HepG2 (cell line): ENCODE results near the gene CUL2. TPM values are rescaled to one million over a fixed set of nuclear protein-coding genes. Genes with fewer than 3 reads are reported as not detected.

Experiments used
- ATAC-seq: fragments of 200-7000 bp; cut with Tn5 transposase; 3 replicates; pipeline ENCODE4 v1.9.1; 2020; ENCODE audit warnings: mild to moderate bottlenecking, moderate library complexity
- BruUV-seq: library from RNA; stranded (reverse); fragments of 400-500 nt; replicated peaks from 2 replicates; lab custom pipeline; 2021; lab: Mats Ljungman, UMichigan
- CTCF ChIA-PET: fragments of 300-600 bp; formaldehyde crosslinking; extraction: SDS; loops from one replicate; lab custom pipeline; 2021; ENCODE audit warnings: low total read pairs, inconsistent platforms, low intra/inter-chr PET ratio; lab: Yijun Ruan, JAX
- POLR2A ChIA-PET: fragments of 350-600 bp; sonication (Branson Sonifier 250); formaldehyde crosslinking; loops from one replicate; lab custom pipeline; 2020; ENCODE audit warnings: antibody characterized with exemption, inconsistent platforms; lab: Yijun Ruan, JAX
- DNase-seq: peaks from one replicate; pipeline ENCODE4 v3.0.0-alpha.2; 2015; ENCODE audit warnings: low spot score
- FAIRE-seq: peaks from 3 replicates; lab custom pipeline; 2011; peaks lifted over from hg19 to GRCh38; lab: Jason Lieb, UNC
- H2AFZ ChIP-seq: one replicate; pipeline ENCODE4 v1.6.1; 2011; ENCODE audit warnings: low read length, inconsistent platforms
- H3K27ac ChIP-seq: fragments of 300-600 bp; 3 replicates; pipeline ENCODE4 v1.8.0; 2011; ENCODE audit warnings: mixed run types, mild to moderate bottlenecking, mixed read lengths, low read length, inconsistent platforms; ENCODE audit not compliant: insufficient read depth; ENCODE audit errors: extremely low read length
- H3K27me3 ChIP-seq, 2 experiments: fragments of 200-600 bp in 1 of 2; 2 replicates in 1 of 2; 3 replicates in 1 of 2; pipeline versions ENCODE4 v1.6.0 to v1.8.0; 2011; ENCODE audit warnings: low read length in 2 of 2, mild to moderate bottlenecking in 2 of 2, moderate library complexity in 2 of 2, inconsistent platforms in 1 of 2; ENCODE audit not compliant: insufficient read depth in 2 of 2, control insufficient read depth in 1 of 2
- H3K36me3 ChIP-seq, 2 experiments: fragments of 200-600 bp in 1 of 2; replicated peaks in 1 of 2; 2 replicates in 1 of 2; 3 replicates in 1 of 2; pipeline versions ENCODE4 v1.5.1 to v1.8.0; 2011; ENCODE audit warnings: low read length in 2 of 2, inconsistent platforms in 1 of 2; ENCODE audit not compliant: insufficient read depth in 2 of 2, control insufficient read depth in 1 of 2
- H3K4me1 ChIP-seq: 2 replicates; pipeline ENCODE4 v1.5.1; 2012; ENCODE audit warnings: low read length, inconsistent platforms; ENCODE audit not compliant: insufficient read depth
- H3K4me2 ChIP-seq: 2 replicates; pipeline ENCODE4 v1.6.0; 2011; ENCODE audit warnings: low read depth, low read length, inconsistent platforms
- H3K4me3 ChIP-seq, 3 experiments: fragments of 200-600 bp in 1 of 3; sonication (generic), shearing (Covaris generic) in 1 of 3; replicated peaks in 1 of 3; 2 replicates each; pipeline ENCODE4 v1.5.1; 2011 to 2016; ENCODE audit warnings: low read length in 3 of 3, inconsistent platforms in 2 of 3, low read depth in 2 of 3, mild to moderate bottlenecking in 2 of 3, control low read depth in 1 of 3, mixed read lengths in 1 of 3; ENCODE audit not compliant: insufficient read depth in 1 of 3
- H3K79me2 ChIP-seq: one replicate; pipeline ENCODE4 v1.6.1; 2011; ENCODE audit warnings: low read length, inconsistent platforms; ENCODE audit not compliant: insufficient read depth
- H3K9ac ChIP-seq: 2 replicates; pipeline ENCODE4 v1.6.0; 2011; ENCODE audit warnings: mild to moderate bottlenecking, low read depth, low read length, inconsistent platforms; ENCODE audit not compliant: insufficient read depth
- H3K9me3 ChIP-seq: 2 replicates; pipeline ENCODE4 v1.5.1; 2012; ENCODE audit warnings: mild to moderate bottlenecking, low read length
- H4K20me1 ChIP-seq: 2 replicates; pipeline ENCODE4 v1.6.0; 2011; ENCODE audit warnings: inconsistent platforms, mild to moderate bottlenecking, low read length, moderate library complexity; ENCODE audit not compliant: insufficient read depth
- ATF3 ChIP-seq: sonication (generic); formaldehyde crosslinking; IDR thresholded peaks from 2 replicates; pipeline ENCODE4 v1.4.0; 2020; ENCODE audit warnings: missing genetic modification reagents
- HOMEZ ChIP-seq: IDR thresholded peaks from 2 replicates; pipeline ENCODE4 v1.6.1; 2016; ENCODE audit warnings: low read depth
- ZHX2 ChIP-seq, 2 experiments: sonication (generic) in 1 of 2; formaldehyde crosslinking in 1 of 2; IDR thresholded peaks; 2 replicates each; pipeline versions ENCODE4 v1.6.1 to v1.9.0; 2014 to 2022; ENCODE audit warnings: antibody characterized with exemption in 1 of 2, borderline replicate concordance in 1 of 2, inconsistent platforms in 1 of 2, low read depth in 1 of 2, missing genetic modification reagents in 1 of 2
- ZNF224 ChIP-seq: sonication (generic); formaldehyde crosslinking; IDR thresholded peaks from 2 replicates; pipeline ENCODE4 v1.5.0; 2020; ENCODE audit warnings: mild to moderate bottlenecking, missing genetic modification reagents
- WGBS: methylation state at CpG from one replicate; pipeline ENCODE4 v1.1.6; 2017; ENCODE audit warnings: low lambda C conversion rate; 5-methylcytosine and 5-hydroxymethylcytosine counted together
- in situ Hi-C: cut with HindIII; loops from 2 replicates; pipeline ENCODE4 v1.10.0; 2017; ENCODE audit warnings: low pct_unique_long_range_greater_than_20kb; ENCODE audit not compliant: extremely low pct_ligation_motif_present
- intact Hi-C: fragments of 100-400 bp; cut with micrococcal nuclease; formaldehyde crosslinking; loops from one replicate; pipeline ENCODE4 v1.10.0; 2022; ENCODE audit not compliant: unreplicated experiment
- polyA plus RNA-seq, 8 experiments: library from polyadenylated mRNA; depleted of rRNA in 3 of 8; stranded (reverse) in 7 of 8; unstranded in 1 of 8; fragments of >200 nt; fragmentation: Illumina TruSeq in 4 of 8; extraction: Trizol in 4 of 8; gene quantifications; 2 replicates each; pipeline versions ENCODE4 v1.2.1 to v1.2.3, GENCODE V29; 2011 to 2016; ENCODE audit warnings: low read depth in 4 of 8, missing spikeins in 1 of 8, mixed read lengths in 1 of 8; ENCODE audit not compliant: insufficient read depth in 1 of 8
- total RNA-seq, 5 experiments: library from RNA; depleted of rRNA; stranded (reverse); fragments of >200 nt; fragmentation: Illumina TruSeq; extraction: Trizol; gene quantifications; 2 replicates each; pipeline ENCODE4 v1.2.3, GENCODE V29; 2016; ENCODE audit warnings: low read depth in 1 of 5

CUL2 gene
- total and polyA plus RNA-seq, 2 of the 13 experiments (the other 11 are each of a cell fraction or from before 2014, with no cell fraction given): 9.6 to 33.1 TPM

DNA sequence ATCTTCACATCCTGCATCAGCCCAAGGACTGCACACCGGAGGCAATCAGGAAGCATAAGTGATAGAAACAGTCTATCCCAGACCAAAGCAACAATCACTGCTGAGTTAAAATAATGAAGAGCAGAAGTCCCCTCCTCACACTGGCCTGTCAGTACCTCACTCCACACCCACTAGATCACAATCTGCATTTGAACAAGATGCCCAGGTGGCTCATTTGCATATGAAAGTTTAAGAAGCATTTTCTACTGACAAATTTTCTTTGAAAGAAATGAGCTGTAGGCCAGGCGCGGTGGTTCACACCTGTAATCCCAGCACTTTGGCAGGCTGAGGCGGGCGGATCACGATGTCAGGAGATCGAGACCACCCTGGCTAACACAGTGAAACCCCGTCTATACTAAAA is 77.4 kb downstream of the CUL2 start (continued):
- TF ChIP-seq ZHX2 (IDR thresholded peaks at IDR 0.05; ENCODE audit: low read depth) (no peak), ZHX2 (CRISPR knock-in tag; IDR thresholded peaks at IDR 0.05; ENCODE audit: borderline replicate concordance) (no peak), HOMEZ (CRISPR knock-in tag) (no peak), ZNF224 (CRISPR knock-in tag) (no peak)

GRCh38 chr10:35011771-35012191 is 78.4 kb downstream of the CUL2 start:
- POLR2A ChIA-PET: no interaction called here
- ATAC-seq (no peak), FAIRE-seq (no peak), DNase-seq (no peak)
- WGBS: 95% methylated on average over 7 of the region's 7 CpGs
- H3K27me3 ChIP-seq: no peaks in the 10 kb centered on the region
- no peak overlapping the region for H3K4me2 ChIP-seq
- TF ChIP-seq ATF3 (CRISPR knock-in tag): no peak
- no peak overlapping the region for H3K4me3 ChIP-seq
- CTCF ChIA-PET: no interaction called here
- BruUV-seq: no TSS peak
- H3K9me3 ChIP-seq: no peaks in the 10 kb centered on the region
- no peak overlapping the region for H3K9ac ChIP-seq
- no peak overlapping the region for H2AFZ ChIP-seq
- peaks cover 3 to 46% of the 10 kb centered on the region in 2 experiments; a peak in 4 of 5 replicates for H3K36me3 ChIP-seq
- H3K4me1 ChIP-seq: no peaks in the 10 kb centered on the region
- in situ Hi-C loops (no loop called here), intact Hi-C loops (no loop called here)
- no peak overlapping the region for H3K27ac ChIP-seq
- H3K79me2 ChIP-seq: no peaks in the 10 kb centered on the region
- H4K20me1 ChIP-seq: no peaks in the 10 kb centered on the region
